Measurements from ENCODE around the gene SUGT1. TPM values are rescaled to one million over a fixed set of nuclear protein-coding genes. Genes with fewer than 3 reads are reported as not detected.
"Not testable (repeated sequence)": the region's sequence is repeated elsewhere in the genome, so short reads cannot be mapped to it uniquely, and the experiment has no call there.

The SUGT1 gene
- total and polyA plus RNA-seq, 2 of the 13 experiments (the other 11 are each of a cell fraction or from before 2014, with no cell fraction given), result 23.1 to 71.2 TPM

DNA sequence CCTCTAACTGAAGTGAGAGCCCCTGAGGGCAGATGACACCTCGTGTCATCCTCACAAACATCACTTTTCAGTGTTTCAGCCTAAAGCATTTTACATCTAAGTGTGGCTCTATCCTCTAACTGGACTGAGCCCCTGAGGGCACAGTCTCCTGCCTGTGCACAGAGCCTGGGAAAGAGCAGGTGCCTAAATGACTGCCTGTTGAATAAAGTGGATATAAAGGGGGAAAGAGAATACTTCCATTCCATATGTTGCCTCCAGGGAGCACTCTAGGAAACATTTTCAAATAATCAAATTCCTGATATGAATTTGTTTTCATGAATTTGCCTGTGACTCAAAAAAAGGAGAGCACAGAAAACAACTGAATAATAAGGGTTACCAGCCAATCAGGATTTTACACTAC lies 54.7 kb downstream of the SUGT1 start:
- no peak overlapping the region for H3K4me3 ChIP-seq (replicated peaks in 1 of 3; ENCODE audit: insufficient read depth in 1 of 3, low read depth in 2 of 3, low read length in 3 of 3)
- BruUV-seq (replicated peaks), result no TSS peak
- FAIRE-seq (no peak), DNase-seq (ENCODE audit: low spot score) (no peak), ATAC-seq (peak; percentile 52; the same call in 2 of the 3 replicates)
- 46% methylated on average over 1 of the region's 1 CpG for WGBS (ENCODE audit: low lambda C conversion rate)
- no peak overlapping the region for H3K9ac ChIP-seq (ENCODE audit: insufficient read depth, low read depth, low read length)
- in situ Hi-C loops (cut with HindIII; ENCODE audit: extremely low pct_ligation_motif_present, low pct_unique_long_range_greater_than_20kb) (no loop called here), intact Hi-C loops (cut with micrococcal nuclease; ENCODE audit: unreplicated experiment) (no loop called here)
- no peaks in the 10 kb centered on the region for H3K79me2 ChIP-seq (ENCODE audit: insufficient read depth, low read length)
- no peaks in the 10 kb centered on the region for H3K9me3 ChIP-seq (ENCODE audit: low read length)
- no peak overlapping the region for H2AFZ ChIP-seq (ENCODE audit: low read length)
- H3K36me3 ChIP-seq (replicated peaks in 1 of 2; ENCODE audit: control insufficient read depth in 1 of 2, insufficient read depth in 2 of 2, low read length in 2 of 2), result no peaks in the 10 kb centered on the region
- ChIA-PET CTCF (ENCODE audit: low intra/inter-chr PET ratio, low total read pairs) (no interaction called here), POLR2A (no interaction called here)
- no peak for TF ChIP-seq SIN3A (IDR thresholded peaks at IDR 0.05; ENCODE audit: borderline replicate concordance, low read depth, low read length)
- no peaks in the 10 kb centered on the region for H4K20me1 ChIP-seq (ENCODE audit: insufficient read depth, low read length)
- no peak overlapping the region for H3K27ac ChIP-seq (ENCODE audit: extremely low read length, insufficient read depth, low read length)
- H3K27me3 ChIP-seq (ENCODE audit: control insufficient read depth in 1 of 2, insufficient read depth in 2 of 2, low read length in 2 of 2), result peaks cover 0 to 1% of the 10 kb centered on the region in 2 experiments; a peak in 1 of 5 replicates
- no peak overlapping the region for H3K4me2 ChIP-seq (ENCODE audit: low read depth, low read length)
- H3K4me1 ChIP-seq (ENCODE audit: insufficient read depth, low read length), result no peaks in the 10 kb centered on the region

GRCh38 chr13:52708266-52708665 lies 55.6 kb downstream of the SUGT1 start:
- H2AFZ ChIP-seq (ENCODE audit: low read length); H3K27ac ChIP-seq (ENCODE audit: extremely low read length, insufficient read depth, low read length); ATAC-seq; DNase-seq (ENCODE audit: low spot score); FAIRE-seq; H3K4me3 ChIP-seq (replicated peaks in 1 of 3; ENCODE audit: insufficient read depth in 1 of 3, low read depth in 2 of 3, low read length in 3 of 3); H3K4me2 ChIP-seq (ENCODE audit: low read depth, low read length); H3K9ac ChIP-seq (ENCODE audit: insufficient read depth, low read depth, low read length); CTCF ChIA-PET (ENCODE audit: low intra/inter-chr PET ratio, low total read pairs); H3K4me1 ChIP-seq (ENCODE audit: insufficient read depth, low read length); H3K79me2 ChIP-seq (ENCODE audit: insufficient read depth, low read length); H3K36me3 ChIP-seq (replicated peaks in 1 of 2; ENCODE audit: control insufficient read depth in 1 of 2, insufficient read depth in 2 of 2, low read length in 2 of 2); BruUV-seq (replicated peaks); H3K9me3 ChIP-seq (ENCODE audit: low read length); in situ Hi-C loops (cut with HindIII; ENCODE audit: extremely low pct_ligation_motif_present, low pct_unique_long_range_greater_than_20kb); H3K27me3 ChIP-seq (ENCODE audit: control insufficient read depth in 1 of 2, insufficient read depth in 2 of 2, low read length in 2 of 2); H4K20me1 ChIP-seq (ENCODE audit: insufficient read depth, low read length); intact Hi-C loops (cut with micrococcal nuclease; ENCODE audit: unreplicated experiment): not testable (repeated sequence)
- WGBS (ENCODE audit: low lambda C conversion rate), result 64% methylated on average over 11 of the region's 12 CpGs
- POLR2A ChIA-PET, result interaction anchor here (0.6 kb wide), 1 partner anchor 11 kb away, joined by 3 read pairs; no protein-coding TSS in a partner anchor

DNA sequence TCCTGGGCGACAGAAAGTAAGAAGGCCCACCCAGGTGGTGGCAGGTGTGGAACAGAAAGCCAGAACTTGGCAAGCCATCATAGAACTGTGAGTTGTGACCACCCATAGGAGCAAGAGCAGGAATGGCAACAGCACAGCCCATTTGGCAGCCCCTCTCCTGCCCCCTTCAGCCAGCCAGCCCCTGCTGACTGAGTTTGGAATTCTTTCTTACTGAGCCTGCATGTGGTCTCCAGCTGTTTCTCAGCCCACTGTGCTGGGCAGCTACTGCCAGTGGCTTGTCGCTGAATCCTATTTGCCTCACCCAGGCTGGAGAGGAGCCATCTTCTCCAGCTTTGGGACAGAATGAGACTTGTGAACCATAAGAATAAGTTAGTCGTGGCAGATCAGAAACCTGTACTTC lies 58.6 kb downstream of the SUGT1 start:
- no peak for FAIRE-seq
- no peak for TF ChIP-seq ZNF883 (CRISPR knock-in tag; IDR thresholded peaks at IDR 0.05; ENCODE audit: not compliant biosample characterization)

More for the DNA sequence above, 58.6 kb downstream of the SUGT1 start:
- no peak overlapping the region for H3K27ac ChIP-seq (ENCODE audit: extremely low read length, insufficient read depth, low read length)
- no peak overlapping the region for H2AFZ ChIP-seq (ENCODE audit: low read length)
- BruUV-seq (replicated peaks), result no TSS peak
- no peak overlapping the region for H3K4me2 ChIP-seq (ENCODE audit: low read depth, low read length)
- no peak for DNase-seq (ENCODE audit: low spot score)
- peak; percentile 63 for ATAC-seq
- no peaks in the 10 kb centered on the region for H3K36me3 ChIP-seq (replicated peaks in 1 of 2; ENCODE audit: control insufficient read depth in 1 of 2, insufficient read depth in 2 of 2, low read length in 2 of 2)
- peaks cover 0 to 1% of the 10 kb centered on the region in 2 experiments; a peak in 1 of 5 replicates for H3K27me3 ChIP-seq (ENCODE audit: control insufficient read depth in 1 of 2, insufficient read depth in 2 of 2, low read length in 2 of 2)
- intact Hi-C loops (cut with micrococcal nuclease; ENCODE audit: unreplicated experiment), result no loop called here
- H3K9ac ChIP-seq (ENCODE audit: insufficient read depth, low read depth, low read length), result no peak overlapping the region
- POLR2A ChIA-PET, result no interaction called here
- no peaks in the 10 kb centered on the region for H4K20me1 ChIP-seq (ENCODE audit: insufficient read depth, low read length)
- CTCF ChIA-PET (ENCODE audit: low intra/inter-chr PET ratio, low total read pairs), result no interaction called here
- no peaks in the 10 kb centered on the region for H3K79me2 ChIP-seq (ENCODE audit: insufficient read depth, low read length)
- WGBS (ENCODE audit: low lambda C conversion rate), result 31% methylated on average over 3 of the region's 3 CpGs
- in situ Hi-C loops (cut with HindIII; ENCODE audit: extremely low pct_ligation_motif_present, low pct_unique_long_range_greater_than_20kb), result no loop called here
- H3K4me1 ChIP-seq (ENCODE audit: insufficient read depth, low read length), result no peaks in the 10 kb centered on the region
- no peak overlapping the region for H3K4me3 ChIP-seq (replicated peaks in 1 of 3; ENCODE audit: insufficient read depth in 1 of 3, low read depth in 2 of 3, low read length in 3 of 3)
- H3K9me3 ChIP-seq (ENCODE audit: low read length), result no peaks in the 10 kb centered on the region
